Activated naive CD8-positive, alpha-beta T cell treated with anti-CD3 and anti-CD28 coated beads, Interleukin-2, amount 50 U/mL, for 24 hours (primary cell): Measurements from ENCODE around the gene MED27.
A peak's percentile ranks its signal among the peaks of the same experiment; 100 is the strongest.

Experiments
- ATAC-seq: fragments of 150-1000 bp; cut with Tn5 transposase; one replicate; pipeline ENCODE4 v1.10.0; 2021
- DNase-seq: peaks from one replicate; pipeline ENCODE4 v3.0.0; 2021
- H3K27ac Mint-ChIP-seq: one replicate; pipeline ENCODE4 v1.8.0; 2021; ENCODE audit warnings: mild to moderate bottlenecking, mixed read lengths
- H3K27me3 Mint-ChIP-seq: one replicate; pipeline ENCODE4 v1.8.0; 2021; ENCODE audit warnings: mixed read lengths
- H3K36me3 Mint-ChIP-seq: one replicate; pipeline ENCODE4 v1.8.0; 2021; ENCODE audit warnings: low read depth, mixed read lengths
- H3K4me1 Mint-ChIP-seq: one replicate; pipeline ENCODE4 v1.8.0; 2021; ENCODE audit warnings: mixed read lengths
- H3K4me3 Mint-ChIP-seq: one replicate; pipeline ENCODE4 v1.8.0; 2021; ENCODE audit warnings: mild to moderate bottlenecking, moderate library complexity, mixed read lengths
- H3K9me3 Mint-ChIP-seq: one replicate; pipeline ENCODE4 v1.8.0; 2021; ENCODE audit warnings: mixed read lengths

The MED27 gene

GRCh38 chr9:131848570-131849160 lies 231.0 kb downstream of the MED27 start:
- Mint-ChIP-seq H3K4me3 (no peak overlapping the region), H3K4me1 (peaks cover 4% of the 10 kb centered on the region), H3K27ac (no peak overlapping the region), H3K27me3 (no peaks in the 10 kb centered on the region), H3K9me3 (no peaks in the 10 kb centered on the region), H3K36me3 (no peaks in the 10 kb centered on the region)
- ATAC-seq (no peak), DNase-seq (no peak)

DNA sequence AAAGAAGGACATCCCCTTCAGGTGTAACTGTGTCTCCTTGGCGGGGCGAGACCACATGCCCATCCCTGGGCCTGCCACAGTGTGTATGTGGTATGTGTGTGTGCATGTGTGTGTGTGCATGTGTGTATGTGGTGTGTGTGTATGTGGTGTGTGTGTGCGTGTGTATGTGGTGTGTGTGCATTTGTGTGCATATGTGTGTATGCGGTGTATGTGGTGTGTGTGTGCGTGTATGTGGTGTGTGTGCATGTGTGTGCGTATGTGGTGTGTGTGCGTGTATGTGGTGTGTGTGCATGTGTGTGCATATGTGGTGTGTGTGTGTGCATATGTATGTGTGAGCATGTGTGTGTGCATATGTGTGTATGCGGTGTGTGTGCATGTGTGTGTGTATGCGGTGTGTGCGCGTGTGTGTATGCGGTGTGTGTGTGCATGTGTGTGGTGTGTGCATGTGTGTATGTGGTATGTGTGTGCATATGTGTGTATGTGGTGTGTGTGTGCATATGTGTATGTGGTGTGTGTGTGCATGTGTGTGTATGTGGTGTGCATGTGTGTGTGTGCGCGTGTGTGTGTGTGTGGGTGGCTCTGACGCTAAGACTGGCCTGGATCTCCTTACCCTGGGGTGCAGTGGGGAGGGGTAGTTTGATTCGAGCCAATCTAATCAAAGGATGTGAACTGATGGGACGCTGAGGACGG lies 231.9 kb downstream of the MED27 start:
- no peak overlapping the region for H3K4me3 Mint-ChIP-seq

DNA sequence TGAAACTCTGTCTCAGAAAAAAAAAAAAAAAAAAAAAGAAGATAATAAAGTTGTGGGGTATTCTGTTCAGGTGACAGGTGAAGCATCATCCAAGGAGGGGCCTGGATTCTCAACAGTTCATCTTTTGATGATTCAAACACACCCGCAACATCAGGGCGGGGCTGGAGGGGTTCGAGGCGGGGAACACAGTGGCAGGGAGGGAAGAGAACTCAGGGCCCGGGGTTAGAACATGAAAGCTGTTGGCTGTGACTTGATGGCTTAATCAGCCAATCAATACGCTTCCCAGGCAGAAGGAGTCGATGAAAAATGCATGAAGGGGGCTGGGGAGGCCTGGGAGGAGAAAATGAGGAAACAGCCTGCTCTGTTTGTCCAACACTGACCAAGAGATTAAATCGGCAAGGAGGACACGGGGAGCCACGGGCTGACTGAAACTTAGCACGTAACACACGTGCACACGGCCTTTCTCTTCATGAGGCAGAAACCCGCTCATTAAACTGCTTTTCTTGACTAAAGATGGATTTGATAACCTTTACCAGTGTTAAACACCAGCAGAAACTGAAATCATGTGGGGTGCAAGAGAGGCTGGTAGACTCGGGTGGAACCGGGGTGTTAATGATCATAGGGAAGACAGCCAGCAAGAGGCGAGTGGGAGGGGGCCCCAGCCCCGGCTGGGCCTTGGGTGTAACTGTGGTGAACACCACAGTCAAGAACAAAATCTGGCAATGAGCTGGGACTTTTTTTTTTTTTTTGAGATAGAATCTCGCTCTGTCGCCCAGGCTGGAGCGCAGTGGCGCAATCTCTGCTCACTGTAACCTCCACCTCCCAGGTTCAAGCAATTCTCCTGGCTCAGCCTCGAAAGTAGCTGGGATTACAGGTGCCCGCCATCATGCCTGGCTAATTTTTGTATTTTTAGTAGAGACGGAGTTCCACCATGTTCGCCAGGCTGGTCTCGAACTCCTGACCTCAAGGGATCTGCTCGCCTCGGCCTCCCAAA lies 234.1 kb downstream of the MED27 start:
- Mint-ChIP-seq H3K4me1 (peaks cover 4% of the 10 kb centered on the region), H3K27ac (no peak overlapping the region), H3K36me3 (no peaks in the 10 kb centered on the region), H3K9me3 (no peaks in the 10 kb centered on the region), H3K27me3 (peaks cover 6% of the 10 kb centered on the region), H3K4me3 (no peak overlapping the region)
- ATAC-seq, result no peak
- no peak for DNase-seq

More for the DNA sequence above, 231.9 kb downstream of the MED27 start:
- peaks cover 4% of the 10 kb centered on the region for H3K4me1 Mint-ChIP-seq
- H3K27ac Mint-ChIP-seq, result no peak overlapping the region
- H3K9me3 Mint-ChIP-seq, result no peaks in the 10 kb centered on the region
- H3K27me3 Mint-ChIP-seq, result peaks cover 4% of the 10 kb centered on the region
- DNase-seq (no peak), ATAC-seq (no peak)
- no peaks in the 10 kb centered on the region for H3K36me3 Mint-ChIP-seq

GRCh38 chr9:131844745-131845118 lies 234.9 kb downstream of the MED27 start:
- Mint-ChIP-seq H3K27ac (no peak overlapping the region), H3K36me3 (no peaks in the 10 kb centered on the region), H3K9me3 (no peaks in the 10 kb centered on the region), H3K4me3 (no peak overlapping the region), H3K4me1 (peaks cover 7% of the 10 kb centered on the region), H3K27me3 (peaks cover 6% of the 10 kb centered on the region)
- ATAC-seq (no peak), DNase-seq (no peak)

DNA sequence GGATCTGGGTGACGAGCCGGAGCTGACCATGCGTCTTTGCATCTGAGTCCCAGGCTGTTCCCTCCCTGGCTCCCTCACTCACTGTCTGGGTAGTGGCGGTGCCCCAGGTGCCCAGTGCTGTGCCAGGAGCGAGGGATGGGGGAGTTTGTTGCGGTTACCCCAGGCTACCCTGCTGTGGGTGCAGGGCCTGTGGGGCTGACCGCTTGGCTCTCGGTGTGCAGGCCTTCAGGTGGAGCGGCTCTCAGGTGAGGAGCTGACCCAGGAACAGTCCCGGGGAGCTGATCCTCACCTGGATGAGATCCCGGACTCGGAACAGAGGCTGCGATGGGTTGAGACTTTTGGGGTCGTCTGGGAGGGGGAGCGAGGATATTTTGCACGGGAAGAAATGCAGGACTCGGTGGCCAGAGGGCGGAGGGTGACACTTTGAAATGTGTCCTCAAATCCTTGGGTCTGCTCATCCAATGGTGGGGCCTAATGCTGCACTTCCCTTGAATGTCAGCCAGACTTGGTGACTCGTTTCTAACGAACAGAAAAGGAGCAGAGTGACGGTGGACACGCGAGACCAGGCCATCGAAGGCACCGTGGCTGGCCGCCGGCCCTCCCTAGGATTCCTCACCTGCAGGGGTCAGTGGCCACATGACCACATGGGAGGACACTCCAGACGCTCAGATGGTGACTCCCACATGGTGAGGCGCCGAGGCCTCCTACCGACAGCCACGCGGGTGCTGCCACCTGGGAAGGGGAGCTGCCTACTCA lies 235.5 kb downstream of the MED27 start:
- Mint-ChIP-seq H3K4me3 (no peak overlapping the region), H3K27me3 (peaks cover 6% of the 10 kb centered on the region), H3K9me3 (no peaks in the 10 kb centered on the region), H3K4me1 (peaks cover 11% of the 10 kb centered on the region), H3K36me3 (no peaks in the 10 kb centered on the region), H3K27ac (no peak overlapping the region)
- DNase-seq (no peak), ATAC-seq (no peak)

DNA sequence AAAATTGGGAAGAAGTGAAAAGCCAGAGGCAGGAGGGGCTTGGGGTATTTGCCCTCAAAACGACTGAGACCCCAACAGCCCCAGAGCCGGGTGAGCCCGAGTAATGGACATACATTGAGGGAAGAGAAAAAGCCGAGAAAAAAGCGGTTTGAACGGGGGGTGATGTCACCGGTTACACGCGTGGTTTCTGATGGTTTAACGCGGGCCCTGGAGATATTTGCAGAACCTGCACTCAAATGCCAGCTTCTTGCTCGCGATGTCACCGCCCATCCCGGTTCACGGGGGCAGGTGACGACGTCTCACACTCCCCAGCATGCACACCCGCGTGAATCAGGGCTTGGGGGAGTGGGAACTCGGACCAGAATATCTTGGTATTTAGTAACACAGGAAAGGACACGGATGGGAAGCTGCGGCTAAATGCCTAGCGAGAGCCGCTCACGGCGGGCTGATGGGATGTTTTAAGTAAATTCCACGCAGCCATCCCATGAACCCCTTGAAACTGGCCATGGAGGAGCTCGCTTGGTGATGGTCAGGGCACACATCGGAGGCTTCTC lies 237.8 kb downstream of the MED27 start:
- H3K36me3 Mint-ChIP-seq, result no peaks in the 10 kb centered on the region
- ATAC-seq (no peak), DNase-seq (no peak)
- no peaks in the 10 kb centered on the region for H3K9me3 Mint-ChIP-seq
- peaks cover 10% of the 10 kb centered on the region for H3K4me1 Mint-ChIP-seq
- no peak overlapping the region for H3K4me3 Mint-ChIP-seq
- peaks cover 14% of the 10 kb centered on the region for H3K27me3 Mint-ChIP-seq
- H3K27ac Mint-ChIP-seq, result no peak overlapping the region

DNA sequence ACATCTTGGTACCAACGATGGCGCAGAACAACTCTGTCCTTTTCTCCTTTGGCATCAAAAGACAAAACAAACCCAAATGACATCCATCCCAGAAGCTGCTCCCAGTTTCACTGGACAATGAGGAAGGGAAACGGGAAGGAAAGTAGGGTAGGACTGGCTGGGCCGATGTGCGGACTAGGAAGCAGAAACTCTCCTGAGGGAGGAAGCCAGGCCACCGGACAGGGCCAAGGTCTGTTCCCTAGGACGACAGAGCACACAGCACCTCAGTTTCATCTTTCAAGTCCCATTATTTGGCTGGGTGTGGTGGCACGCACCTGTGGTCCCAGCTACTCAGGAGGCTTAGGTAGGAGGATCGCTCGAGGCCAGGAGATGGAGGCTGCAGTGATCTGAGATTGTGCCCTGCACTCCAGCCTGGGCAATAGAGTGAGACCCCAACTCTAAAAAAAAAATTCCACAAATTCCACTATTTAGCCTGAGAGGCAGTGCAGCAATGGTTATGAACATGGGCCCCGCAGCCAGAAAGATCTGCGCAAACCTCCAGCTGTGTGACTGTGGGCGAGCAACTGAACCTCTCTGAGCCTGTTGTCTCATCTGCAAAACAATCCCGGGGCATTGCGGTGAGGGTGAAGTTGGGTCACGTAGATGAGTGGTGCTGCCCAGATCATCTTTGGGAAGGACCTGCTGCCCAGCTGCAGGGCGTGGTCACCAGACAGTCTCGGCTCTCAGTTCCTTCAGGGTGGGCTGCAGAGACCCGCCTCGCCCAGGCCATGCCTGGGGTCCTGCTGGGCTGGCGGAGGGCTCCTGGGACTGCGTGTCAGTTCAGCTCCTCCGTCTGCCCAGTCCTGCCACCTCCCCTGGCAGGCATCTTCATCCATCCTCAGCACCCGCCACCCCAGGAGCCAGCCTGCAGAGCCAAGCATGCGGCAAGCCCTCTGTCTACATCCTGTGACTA lies 238.6 kb downstream of the MED27 start:
- Mint-ChIP-seq H3K4me3 (no peak overlapping the region), H3K9me3 (no peaks in the 10 kb centered on the region), H3K36me3 (no peaks in the 10 kb centered on the region), H3K27me3 (peaks cover 14% of the 10 kb centered on the region), H3K4me1 (peaks cover 8% of the 10 kb centered on the region), H3K27ac (no peak overlapping the region)
- DNase-seq, result no peak
- ATAC-seq, result no peak

DNA sequence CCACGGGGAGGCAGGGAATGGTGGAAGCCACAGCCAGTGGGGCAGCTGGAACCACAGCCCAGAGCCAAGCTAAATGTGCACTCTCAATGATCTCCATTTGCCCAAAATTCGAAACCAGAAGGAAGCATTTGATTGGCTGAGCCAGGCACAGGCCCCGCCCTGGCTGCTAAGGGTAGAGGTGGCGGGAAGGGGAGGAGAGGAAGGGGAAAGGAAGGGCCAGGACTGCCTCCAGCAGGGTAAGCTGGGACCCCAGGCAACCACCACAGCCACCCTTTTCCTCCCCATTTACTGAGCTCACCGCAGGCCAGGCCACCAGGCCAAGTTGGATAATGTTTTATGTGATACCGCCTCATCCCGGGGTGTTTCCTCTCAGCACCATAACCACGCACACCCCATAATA lies 239.4 kb downstream of the MED27 start:
- Mint-ChIP-seq H3K4me3 (no peak overlapping the region), H3K9me3 (no peaks in the 10 kb centered on the region), H3K36me3 (no peaks in the 10 kb centered on the region), H3K27me3 (peaks cover 14% of the 10 kb centered on the region), H3K27ac (no peak overlapping the region), H3K4me1 (peaks cover 7% of the 10 kb centered on the region)
- ATAC-seq (no peak), DNase-seq (no peak)

GRCh38 chr9:131839281-131840084 lies 240.2 kb downstream of the MED27 start:
- DNase-seq (peak; percentile 34), ATAC-seq (peak; percentile 59)
- Mint-ChIP-seq H3K9me3 (no peaks in the 10 kb centered on the region), H3K27ac (peak overlapping the region; percentile 62), H3K36me3 (no peaks in the 10 kb centered on the region), H3K4me3 (no peak overlapping the region), H3K27me3 (peaks cover 14% of the 10 kb centered on the region), H3K4me1 (peaks cover 7% of the 10 kb centered on the region)

DNA sequence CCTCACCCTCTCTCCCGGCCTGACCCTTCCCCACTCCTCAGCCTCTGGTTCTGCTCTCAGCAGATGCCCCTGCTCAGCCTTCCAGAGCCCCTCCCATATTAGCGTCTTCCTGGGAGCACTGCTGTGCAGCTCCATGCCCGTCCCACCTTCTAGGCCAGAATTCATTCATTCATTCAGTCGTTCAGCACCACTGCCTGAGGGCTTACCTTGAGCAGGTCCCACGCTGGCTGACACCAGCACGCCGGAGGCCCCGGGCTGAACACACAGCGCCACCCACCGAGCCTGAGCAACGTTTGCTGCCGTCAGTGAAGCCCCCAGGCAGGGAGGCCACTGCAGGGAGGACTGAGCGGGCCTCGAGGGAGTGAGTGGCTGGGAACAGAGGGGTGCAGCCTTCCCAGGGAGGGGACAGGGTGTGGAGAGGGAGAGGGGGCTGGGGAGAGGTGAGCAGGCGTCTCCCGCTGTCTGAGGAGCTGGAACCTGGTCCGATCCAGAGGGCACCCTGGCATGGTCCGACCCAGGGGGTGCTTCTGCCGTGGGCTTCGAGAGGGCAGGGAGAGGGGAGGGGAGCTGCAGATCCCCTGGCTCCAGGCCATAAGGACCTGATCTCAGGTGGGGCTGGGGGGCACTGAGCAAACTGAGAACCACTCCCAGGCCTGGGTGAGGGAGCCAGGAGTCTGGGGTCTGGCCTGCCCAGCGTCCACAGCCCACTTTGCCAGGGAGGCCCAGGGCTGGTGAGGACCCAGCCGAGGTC lies 241.0 kb downstream of the MED27 start:
- Mint-ChIP-seq H3K36me3 (no peaks in the 10 kb centered on the region), H3K27me3 (peaks cover 14% of the 10 kb centered on the region), H3K4me3 (no peak overlapping the region), H3K9me3 (no peaks in the 10 kb centered on the region), H3K27ac (no peak overlapping the region), H3K4me1 (peaks cover 7% of the 10 kb centered on the region)
- no peak for DNase-seq
- ATAC-seq, result no peak

DNA sequence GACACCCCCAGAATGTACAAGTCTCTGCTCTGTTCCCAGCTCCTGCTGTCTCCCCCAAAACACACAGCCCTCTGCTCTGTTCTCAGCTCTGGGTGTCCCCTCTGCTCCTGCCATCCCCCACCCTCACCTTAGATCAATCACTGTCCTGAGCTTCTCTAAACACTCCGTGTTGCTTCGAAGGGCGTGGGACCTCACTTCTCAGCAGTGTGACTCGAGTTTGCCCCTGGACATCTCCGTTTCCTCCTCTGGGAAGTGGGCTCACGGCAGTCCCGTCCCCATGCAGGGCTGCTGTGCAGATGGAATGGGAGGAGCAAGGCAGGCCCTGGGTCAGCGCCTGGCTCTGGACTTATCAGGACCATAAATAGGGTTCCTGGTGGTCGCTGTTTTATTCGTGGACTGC lies 241.8 kb downstream of the MED27 start:
- Mint-ChIP-seq H3K9me3 (no peaks in the 10 kb centered on the region), H3K36me3 (no peaks in the 10 kb centered on the region), H3K27me3 (peaks cover 10% of the 10 kb centered on the region), H3K27ac (no peak overlapping the region), H3K4me1 (peaks cover 7% of the 10 kb centered on the region), H3K4me3 (no peak overlapping the region)
- no peak for DNase-seq
- ATAC-seq, result no peak

DNA sequence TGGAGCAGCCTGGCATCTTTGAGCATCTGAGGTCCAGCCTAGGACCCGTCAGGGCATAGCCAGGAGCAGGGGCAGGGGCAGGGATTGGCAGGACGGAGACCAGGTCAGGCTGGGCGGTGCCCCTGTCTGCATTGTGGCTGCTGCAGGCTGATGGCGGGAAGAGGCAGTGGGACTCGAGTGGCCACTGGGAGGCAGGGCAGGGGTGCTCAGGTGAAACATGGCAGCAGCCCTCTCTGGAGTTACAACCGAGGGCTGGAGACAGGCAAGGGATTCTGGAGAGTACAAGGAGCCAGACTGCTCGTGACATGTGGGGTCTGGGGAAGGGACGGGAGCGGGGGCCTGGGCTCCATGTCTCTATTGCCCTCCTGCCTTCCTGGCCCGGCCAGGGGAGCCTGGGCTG lies 242.4 kb downstream of the MED27 start:
- Mint-ChIP-seq H3K27me3 (peaks cover 10% of the 10 kb centered on the region), H3K27ac (no peak overlapping the region), H3K4me1 (peaks cover 7% of the 10 kb centered on the region), H3K36me3 (no peaks in the 10 kb centered on the region), H3K4me3 (no peak overlapping the region), H3K9me3 (no peaks in the 10 kb centered on the region)
- ATAC-seq (no peak), DNase-seq (no peak)
